MCF 10A (cell line): ENCODE data around the gene LCE2C. TPM values are rescaled to one million over a fixed set of nuclear protein-coding genes. Genes with fewer than 3 reads are reported as not detected.
"Not testable (repeated sequence)": the region's sequence is repeated elsewhere in the genome, so short reads cannot be mapped to it uniquely, and the experiment has no call there.

Experiments used
- BruUV-seq: library from RNA; stranded (reverse); fragments of 400-500 nt; replicated peaks from 2 replicates; lab custom pipeline; 2021; lab: Mats Ljungman, UMichigan
- CTCF ChIA-PET: fragments of 300-600 bp; sonication (Branson Sonifier 250); formaldehyde crosslinking; extraction: SDS; loops from one replicate; lab custom pipeline; 2021; ENCODE audit warnings: antibody characterized with exemption, inconsistent platforms; lab: Yijun Ruan, JAX
- POLR2A ChIA-PET: fragments of 300-600, 350-650 bp; sonication (Branson Sonifier 250); formaldehyde crosslinking; extraction: SDS; loops from one replicate; lab custom pipeline; 2020; ENCODE audit warnings: antibody characterized with exemption, inconsistent platforms; lab: Yijun Ruan, JAX
- DNase-seq: peaks from one replicate; pipeline ENCODE4 v3.0.0-alpha.2; 2018; ENCODE audit not compliant: unreplicated experiment
- H3K27ac Mint-ChIP-seq: one replicate; pipeline ENCODE4 v1.8.0; 2022; ENCODE audit warnings: mild to moderate bottlenecking, low read depth, mixed read lengths; ENCODE audit not compliant: unreplicated experiment
- H3K27me3 Mint-ChIP-seq: one replicate; pipeline ENCODE4 v1.8.0; 2022; ENCODE audit warnings: mixed read lengths; ENCODE audit not compliant: insufficient read depth, unreplicated experiment
- H3K36me3 Mint-ChIP-seq: one replicate; pipeline ENCODE4 v1.8.0; 2022; ENCODE audit warnings: mild to moderate bottlenecking, moderate library complexity, mixed read lengths; ENCODE audit not compliant: insufficient read depth, unreplicated experiment
- H3K4me1 Mint-ChIP-seq: one replicate; pipeline ENCODE4 v1.8.0; 2022; ENCODE audit warnings: mixed read lengths; ENCODE audit not compliant: insufficient read depth, unreplicated experiment
- H3K4me3 Mint-ChIP-seq: one replicate; pipeline ENCODE4 v1.8.0; 2022; ENCODE audit warnings: mild to moderate bottlenecking, moderate library complexity, mixed read lengths; ENCODE audit not compliant: unreplicated experiment
- H3K9me3 Mint-ChIP-seq: one replicate; pipeline ENCODE4 v1.8.0; 2022; ENCODE audit warnings: mixed read lengths; ENCODE audit not compliant: unreplicated experiment
- CTCF ChIP-seq: fragments of 200-600 bp; IDR thresholded peaks from one replicate; pipeline ENCODE4 v1.8.0; 2022; ENCODE audit warnings: antibody characterized with exemption, mild to moderate bottlenecking; ENCODE audit not compliant: unreplicated experiment
- intact Hi-C: fragments of 100-400 bp; cut with micrococcal nuclease; formaldehyde crosslinking; loops from 2 replicates; pipeline ENCODE4 v1.14.1; 2022
- total RNA-seq: library from RNA; stranded (reverse); gene quantifications from 2 replicates; pipeline ENCODE4 v1.2.3, GENCODE V29; 2022

LCE2C gene
- total RNA-seq, 1 experiment from 2014 or later, result not detected

GRCh38 chr1:152656459-152656858, 18.6 kb upstream of the LCE2C start:
- H3K27me3 Mint-ChIP-seq, result no peaks in the 10 kb centered on the region
- H3K27ac Mint-ChIP-seq, result no peak overlapping the region
- H3K4me3 Mint-ChIP-seq, result no peak overlapping the region
- no peaks in the 10 kb centered on the region for H3K9me3 Mint-ChIP-seq
- H3K36me3 Mint-ChIP-seq, result no peaks in the 10 kb centered on the region
- DNase-seq, result no peak
- no peak for TF ChIP-seq CTCF
- intact Hi-C loops, result loop anchor here (10.0 kb wide), 2 partner anchors 162 to 378 kb away; partner anchors contain the start of gene SPRR1B
- BruUV-seq, result no TSS peak
- ChIA-PET CTCF (interaction anchor here (0.5 to 14.4 kb wide), 19 partner anchors 9 to 566 kb away, joined by 3 to 253 read pairs (median 4); partner anchors contain the start of genes KPRP and LCE2D), POLR2A (interaction anchor here (0.5 to 1.6 kb wide), 5 partner anchors 21 to 214 kb away, joined by 3 to 5 read pairs (median 3); partner anchors contain the start of gene KPRP)
- H3K4me1 Mint-ChIP-seq, result no peaks in the 10 kb centered on the region

- no peaks in the 10 kb centered on the region for H3K36me3 Mint-ChIP-seq
- no peak for TF ChIP-seq CTCF
- no peak for DNase-seq
- no TSS peak for BruUV-seq
- CTCF ChIA-PET, result interaction anchor here (0.7 to 14.4 kb wide), 10 partner anchors 9 to 563 kb away, joined by 3 to 253 read pairs (median 4); no protein-coding TSS in a partner anchor
- no peaks in the 10 kb centered on the region for H3K9me3 Mint-ChIP-seq
- POLR2A ChIA-PET, result interaction anchor here (0.6 to 1.6 kb wide), 3 partner anchors 20 to 100 kb away, joined by 3 to 5 read pairs (median 4); partner anchors contain the start of gene KPRP
- no peak overlapping the region for H3K4me3 Mint-ChIP-seq
- no peak overlapping the region for H3K27ac Mint-ChIP-seq
- no peaks in the 10 kb centered on the region for H3K4me1 Mint-ChIP-seq
- H3K27me3 Mint-ChIP-seq, result no peaks in the 10 kb centered on the region
- intact Hi-C loops, result loop anchor here (10.0 kb wide), 2 partner anchors 163 to 377 kb away; partner anchors contain the start of gene SPRR1B
Measured at GRCh38 chr1:152657677-152658076, 17.4 kb upstream of the LCE2C start.

GRCh38 chr1:152658649-152659048, 16.4 kb upstream of the LCE2C start:
- Mint-ChIP-seq H3K4me3 (no peak overlapping the region), H3K27me3 (no peaks in the 10 kb centered on the region), H3K27ac (no peak overlapping the region), H3K36me3 (no peaks in the 10 kb centered on the region), H3K9me3 (no peaks in the 10 kb centered on the region), H3K4me1 (no peaks in the 10 kb centered on the region)
- ChIA-PET POLR2A (no interaction called here), CTCF (interaction anchor here (1.2 to 14.4 kb wide), 6 partner anchors 18 to 562 kb away, joined by 3 to 253 read pairs (median 72); no protein-coding TSS in a partner anchor)
- no peak for DNase-seq
- no peak for TF ChIP-seq CTCF
- BruUV-seq, result no TSS peak
- intact Hi-C loops, result loop anchor here (10.0 kb wide), 2 partner anchors 164 to 376 kb away; partner anchors contain the start of gene SPRR1B

GRCh38 chr1:152663098-152663497, 12.0 kb upstream of the LCE2C start, which contains the start of gene LCE2D:
Gene LCE2D, plus strand, starts transcription at chr1:152663380. Its CDS starts 726 bp downstream, at chr1:152664106.
- no peak for DNase-seq
- no peaks in the 10 kb centered on the region for H3K9me3 Mint-ChIP-seq
- BruUV-seq, result no TSS peak
- H3K4me1 Mint-ChIP-seq, result no peaks in the 10 kb centered on the region
- ChIA-PET POLR2A (no interaction called here), CTCF (interaction anchor here (0.6 to 7.3 kb wide), 8 partner anchors 9 to 370 kb away, joined by 3 to 58 read pairs (median 3); no protein-coding TSS in a partner anchor)
- no peaks in the 10 kb centered on the region for H3K36me3 Mint-ChIP-seq
- no peak for TF ChIP-seq CTCF
- H3K4me3 Mint-ChIP-seq, result no peak within 1 kb of the TSS
- intact Hi-C loops, result no loop called here
- H3K27me3 Mint-ChIP-seq, result peaks cover 17% of the 10 kb centered on the region
- H3K27ac Mint-ChIP-seq, result no peak within 1 kb of the TSS

- H3K9me3 Mint-ChIP-seq, BruUV-seq, H3K4me3 Mint-ChIP-seq, H3K27ac Mint-ChIP-seq, H3K36me3 Mint-ChIP-seq, intact Hi-C loops, H3K4me1 Mint-ChIP-seq, DNase-seq: not testable (repeated sequence)
- H3K27me3 Mint-ChIP-seq, result peaks cover 17% of the 10 kb centered on the region
- CTCF ChIA-PET, result interaction anchor here (7.3 kb wide), 1 partner anchor 12 kb away, joined by 58 read pairs; no protein-coding TSS in a partner anchor
- POLR2A ChIA-PET, result interaction anchor here (0.6 kb wide), 1 partner anchor 8 kb away, joined by 4 read pairs; no protein-coding TSS in a partner anchor
Measured at GRCh38 chr1:152666171-152666570, 8.9 kb upstream of the LCE2C start.
